IPS-15b (cell line): Measurements from ENCODE around the gene PRMT7.

ENCODE experiments used
- H3K27me3 ChIP-seq: one replicate; pipeline ENCODE4 v1.6.1; 2013; ENCODE audit warnings: low read length; ENCODE audit not compliant: control insufficient read depth, insufficient read depth
- H3K36me3 ChIP-seq: one replicate; pipeline ENCODE4 v1.6.1; 2013; ENCODE audit warnings: low read length; ENCODE audit not compliant: control insufficient read depth, insufficient read depth
- H3K4me1 ChIP-seq: one replicate; pipeline ENCODE4 v1.6.1; 2013; ENCODE audit warnings: mild to moderate bottlenecking, low read length; ENCODE audit not compliant: control insufficient read depth, insufficient read depth
- H3K4me3 ChIP-seq: one replicate; pipeline ENCODE4 v1.5.1; 2013; ENCODE audit warnings: low read depth, low read length
- H3K9ac ChIP-seq: one replicate; pipeline ENCODE4 v1.6.1; 2013; ENCODE audit warnings: low read depth, mild to moderate bottlenecking, low read length
- H3K9me3 ChIP-seq: one replicate; pipeline ENCODE4 v1.6.1; 2013; ENCODE audit warnings: mild to moderate bottlenecking, low read length; ENCODE audit not compliant: control insufficient read depth, insufficient read depth

PRMT7 gene

GRCh38 chr16:68362947-68363657 is 52.3 kb downstream of the PRMT7 start:
- no peaks in the 10 kb centered on the region for H3K27me3 ChIP-seq
- no peak overlapping the region for H3K4me3 ChIP-seq
- peaks cover 5% of the 10 kb centered on the region for H3K36me3 ChIP-seq
- no peaks in the 10 kb centered on the region for H3K9me3 ChIP-seq
- no peak overlapping the region for H3K9ac ChIP-seq
- peaks cover 4% of the 10 kb centered on the region for H3K4me1 ChIP-seq

- H3K9ac ChIP-seq, result no peak overlapping the region
- peaks cover under 1% of the 10 kb centered on the region for H3K36me3 ChIP-seq
- no peaks in the 10 kb centered on the region for H3K9me3 ChIP-seq
- H3K4me3 ChIP-seq, result no peak overlapping the region
- peaks cover 4% of the 10 kb centered on the region for H3K4me1 ChIP-seq
- no peaks in the 10 kb centered on the region for H3K27me3 ChIP-seq
Measured at GRCh38 chr16:68363658-68364521, 53.1 kb downstream of the PRMT7 start.

- H3K36me3 ChIP-seq, result no peaks in the 10 kb centered on the region
- peaks cover 4% of the 10 kb centered on the region for H3K4me1 ChIP-seq
- no peaks in the 10 kb centered on the region for H3K9me3 ChIP-seq
- H3K27me3 ChIP-seq, result no peaks in the 10 kb centered on the region
- no peak overlapping the region for H3K4me3 ChIP-seq
- no peak overlapping the region for H3K9ac ChIP-seq
Measured at GRCh38 chr16:68364561-68364998, 53.8 kb downstream of the PRMT7 start.

- Histone ChIP-seq H3K36me3 (no peaks in the 10 kb centered on the region), H3K9me3 (no peaks in the 10 kb centered on the region), H3K4me1 (peaks cover 4% of the 10 kb centered on the region), H3K9ac (no peak overlapping the region), H3K4me3 (no peak overlapping the region), H3K27me3 (no peaks in the 10 kb centered on the region)
Measured at GRCh38 chr16:68365167-68365817, 54.5 kb downstream of the PRMT7 start.

- no peak overlapping the region for H3K4me3 ChIP-seq
- peaks cover 4% of the 10 kb centered on the region for H3K4me1 ChIP-seq
- no peaks in the 10 kb centered on the region for H3K36me3 ChIP-seq
- no peak overlapping the region for H3K9ac ChIP-seq
- H3K9me3 ChIP-seq, result no peaks in the 10 kb centered on the region
- no peaks in the 10 kb centered on the region for H3K27me3 ChIP-seq
Measured at GRCh38 chr16:68366062-68366461, 55.2 kb downstream of the PRMT7 start.

GRCh38 chr16:68367030-68367429 is 56.2 kb downstream of the PRMT7 start:
- Histone ChIP-seq H3K9me3 (no peaks in the 10 kb centered on the region), H3K9ac (no peak overlapping the region), H3K27me3 (no peaks in the 10 kb centered on the region), H3K36me3 (no peaks in the 10 kb centered on the region), H3K4me3 (no peak overlapping the region), H3K4me1 (peaks cover 4% of the 10 kb centered on the region)

GRCh38 chr16:68367440-68367839 is 56.6 kb downstream of the PRMT7 start:
- peaks cover 4% of the 10 kb centered on the region for H3K4me1 ChIP-seq
- no peak overlapping the region for H3K4me3 ChIP-seq
- no peaks in the 10 kb centered on the region for H3K27me3 ChIP-seq
- no peak overlapping the region for H3K9ac ChIP-seq
- H3K9me3 ChIP-seq, result no peaks in the 10 kb centered on the region
- no peaks in the 10 kb centered on the region for H3K36me3 ChIP-seq

GRCh38 chr16:68367891-68368290 is 57.1 kb downstream of the PRMT7 start:
- no peak overlapping the region for H3K4me3 ChIP-seq
- H3K36me3 ChIP-seq, result no peaks in the 10 kb centered on the region
- no peak overlapping the region for H3K9ac ChIP-seq
- peaks cover 4% of the 10 kb centered on the region for H3K4me1 ChIP-seq
- H3K9me3 ChIP-seq, result no peaks in the 10 kb centered on the region
- H3K27me3 ChIP-seq, result no peaks in the 10 kb centered on the region

- Histone ChIP-seq H3K27me3 (no peaks in the 10 kb centered on the region), H3K4me3 (no peak overlapping the region), H3K9me3 (no peaks in the 10 kb centered on the region), H3K9ac (no peak overlapping the region), H3K4me1 (peaks cover 4% of the 10 kb centered on the region), H3K36me3 (no peaks in the 10 kb centered on the region)
Measured at GRCh38 chr16:68368301-68368888, 57.6 kb downstream of the PRMT7 start.

- H3K4me1 ChIP-seq, result peaks cover 2% of the 10 kb centered on the region
- H3K9me3 ChIP-seq, result no peaks in the 10 kb centered on the region
- no peak overlapping the region for H3K4me3 ChIP-seq
- H3K36me3 ChIP-seq, result no peaks in the 10 kb centered on the region
- no peaks in the 10 kb centered on the region for H3K27me3 ChIP-seq
- H3K9ac ChIP-seq, result no peak overlapping the region
Measured at GRCh38 chr16:68369168-68369567, 58.3 kb downstream of the PRMT7 start.

- H3K9me3 ChIP-seq, result no peaks in the 10 kb centered on the region
- H3K4me1 ChIP-seq, result no peaks in the 10 kb centered on the region
- no peaks in the 10 kb centered on the region for H3K27me3 ChIP-seq
- no peak overlapping the region for H3K9ac ChIP-seq
- no peak overlapping the region for H3K4me3 ChIP-seq
- no peaks in the 10 kb centered on the region for H3K36me3 ChIP-seq
Measured at GRCh38 chr16:68369697-68370580, 59.1 kb downstream of the PRMT7 start.
